Mesenteric fat pad (tissue), 1 donor: ENCODE results near the gene CCDC71L. TPM values are rescaled to one million over a fixed set of nuclear protein-coding genes. Genes with fewer than 3 reads are reported as not detected.

Experiments used
- DNase-seq: peaks from one replicate; pipeline ENCODE4 v3.0.0-alpha.2; 2020; ENCODE audit warnings: low spot score
- total RNA-seq: library from RNA; stranded (reverse); fragmentation: NEBNext Ultra II Directional; extraction: Animal tissue kit (Norgen Biotek cat#: 25700); gene quantifications from one replicate; pipeline ENCODE4 v1.2.1, GENCODE V29; 2021
- donor health status: DM: yes; HTN: yes; CAD: no.

CCDC71L gene
- total RNA-seq, 1 donor from 2014 or later: 122 TPM

DNA sequence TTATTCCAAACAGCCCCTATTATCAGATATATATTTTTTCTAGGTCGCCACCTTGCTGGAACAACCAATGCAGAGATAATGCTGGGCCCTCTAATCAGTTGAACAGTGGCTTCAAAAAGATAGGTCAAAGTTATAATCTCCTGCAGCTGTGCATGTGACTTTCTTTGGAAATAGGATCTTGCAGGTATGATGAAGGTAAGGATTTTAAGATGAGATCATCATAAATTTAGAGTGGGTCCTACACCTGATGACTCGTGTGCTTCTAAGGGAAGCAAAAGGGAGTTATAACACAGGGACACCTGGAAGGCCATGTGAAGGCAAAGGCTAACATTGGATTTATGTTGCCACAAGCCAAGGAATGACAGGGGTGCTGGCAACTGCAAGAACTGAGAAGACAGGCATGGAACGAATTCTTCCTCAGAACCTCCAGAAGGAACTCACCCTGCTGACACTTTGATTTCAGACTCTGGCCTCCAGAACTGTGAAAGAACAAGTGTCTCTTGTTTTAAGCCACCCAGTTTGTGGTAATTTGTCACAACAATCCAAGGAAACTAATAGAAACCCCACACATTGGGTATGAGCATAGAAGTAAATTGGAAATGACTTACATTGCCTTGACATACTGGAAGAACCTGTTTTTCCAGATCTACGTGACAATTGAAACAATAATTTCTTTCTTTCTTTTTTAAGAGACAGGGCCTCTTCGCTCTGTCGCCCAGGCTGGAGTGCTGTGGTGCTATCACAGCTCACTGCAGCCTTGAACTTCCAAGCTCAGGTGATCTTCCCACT, 34.4 kb downstream of the CCDC71L start:
- DNase-seq: no peak

DNA sequence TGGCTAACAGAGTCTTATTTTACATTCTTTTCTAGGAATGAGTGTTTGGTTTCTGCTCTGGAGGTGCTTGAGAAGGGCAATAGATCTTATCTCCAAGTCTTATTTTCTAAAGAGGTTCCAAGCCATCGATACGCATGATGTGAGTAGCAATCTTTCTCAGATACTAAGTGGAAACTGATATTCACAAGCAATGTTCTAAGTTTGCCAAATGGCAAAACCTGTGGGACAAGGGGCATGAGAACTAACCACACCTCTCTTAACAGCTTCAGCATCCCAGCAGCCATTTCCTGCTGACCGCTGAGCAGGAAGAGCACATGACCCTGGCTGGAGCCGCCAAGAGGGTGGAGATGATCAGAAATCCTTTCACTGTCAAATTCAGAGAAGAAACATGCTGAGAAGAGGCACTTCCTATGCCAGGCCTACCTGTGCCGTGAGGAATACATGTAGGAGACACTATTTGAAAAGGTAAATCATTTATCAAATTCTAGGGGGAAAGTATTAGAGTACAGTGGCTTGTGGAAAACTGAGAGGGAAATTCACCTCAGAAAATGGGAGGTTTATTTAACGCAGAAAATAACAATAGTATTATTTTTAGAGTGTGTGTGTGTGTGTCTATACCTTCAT, 35.2 kb downstream of the CCDC71L start:
- no peak for DNase-seq

- DNase-seq: no peak
Observed at GRCh38 chr7:106623853-106624252, 37.1 kb downstream of the CCDC71L start.

DNA sequence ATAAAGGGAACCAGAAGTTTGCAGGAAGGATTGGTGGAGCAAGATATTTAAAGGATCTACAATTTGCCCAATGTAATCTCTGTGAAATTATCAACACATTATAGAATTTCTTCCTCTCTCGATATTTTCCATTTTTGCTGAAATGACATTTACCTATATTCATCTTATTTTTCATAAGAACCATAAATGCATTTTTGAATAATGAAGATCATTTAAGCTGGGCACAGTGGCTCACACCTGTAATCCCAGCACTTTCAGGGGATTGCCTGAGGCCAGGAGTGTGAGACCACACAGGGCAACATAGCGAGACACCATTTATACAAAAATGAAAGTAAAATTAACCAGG, 37.7 kb downstream of the CCDC71L start:
- no peak for DNase-seq

DNA sequence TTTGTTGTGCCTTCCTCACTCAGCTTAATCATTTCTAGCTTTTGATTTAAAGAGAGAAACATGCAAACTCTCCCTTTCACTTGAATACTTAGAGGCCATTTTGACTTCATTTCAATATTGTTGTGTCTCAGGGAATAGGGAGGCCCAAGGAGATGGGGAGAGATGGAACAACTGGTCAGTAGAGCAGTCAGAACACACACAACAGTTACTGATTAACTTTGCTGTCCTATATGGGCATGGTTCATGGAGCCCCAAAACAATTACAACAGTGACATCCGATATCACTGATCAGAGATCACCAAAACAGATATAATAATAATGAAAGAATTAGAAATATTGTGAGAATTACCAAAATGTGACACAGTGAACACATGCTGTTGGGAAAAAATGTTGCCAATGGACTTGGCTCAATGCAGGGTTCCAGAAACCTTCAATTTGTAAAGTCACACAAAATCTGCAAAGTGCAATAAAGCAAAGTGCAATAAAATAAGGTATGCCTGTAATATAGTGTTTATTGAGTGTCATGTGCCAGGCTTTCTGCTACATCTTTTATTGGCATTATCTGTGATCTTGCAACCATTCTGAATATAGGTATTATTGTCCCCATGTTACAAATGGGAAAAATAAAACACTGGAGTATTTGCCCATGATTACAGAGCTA, 38.2 kb downstream of the CCDC71L start:
- DNase-seq: no peak

DNA sequence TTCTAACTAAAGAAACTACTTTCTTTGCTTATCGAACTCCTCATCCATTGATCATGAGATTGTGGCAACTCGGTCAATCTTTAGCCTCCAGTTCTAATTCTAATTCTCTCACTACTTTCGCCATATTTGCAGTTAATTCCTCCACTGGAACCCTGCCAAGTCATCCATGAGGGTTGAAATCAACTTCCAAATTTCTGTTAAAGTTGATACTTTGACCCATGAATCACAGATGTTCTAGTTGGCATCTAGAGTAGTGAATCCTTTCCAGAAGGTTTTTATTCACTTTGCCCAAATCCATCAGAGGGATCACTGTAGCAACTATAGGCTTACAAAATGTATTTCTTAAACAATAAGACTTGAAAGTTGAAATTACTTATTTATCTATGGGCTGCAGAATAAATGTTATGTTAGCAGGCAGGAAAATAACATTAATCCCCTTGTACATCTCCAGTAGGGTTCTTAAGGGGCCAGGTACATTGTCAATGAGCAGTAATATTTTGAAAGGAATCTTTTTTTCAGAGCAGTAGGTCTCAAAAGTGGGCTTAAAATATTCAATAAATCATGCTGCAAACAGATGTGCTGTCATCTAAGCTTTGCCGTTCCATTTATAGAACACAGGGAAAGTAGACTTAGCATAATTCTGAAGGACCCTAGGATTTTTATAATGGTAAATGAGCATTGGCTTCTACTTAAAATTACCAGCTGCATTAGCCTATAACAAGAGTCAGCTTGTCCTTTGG, 39.4 kb downstream of the CCDC71L start:
- no peak for DNase-seq

DNA sequence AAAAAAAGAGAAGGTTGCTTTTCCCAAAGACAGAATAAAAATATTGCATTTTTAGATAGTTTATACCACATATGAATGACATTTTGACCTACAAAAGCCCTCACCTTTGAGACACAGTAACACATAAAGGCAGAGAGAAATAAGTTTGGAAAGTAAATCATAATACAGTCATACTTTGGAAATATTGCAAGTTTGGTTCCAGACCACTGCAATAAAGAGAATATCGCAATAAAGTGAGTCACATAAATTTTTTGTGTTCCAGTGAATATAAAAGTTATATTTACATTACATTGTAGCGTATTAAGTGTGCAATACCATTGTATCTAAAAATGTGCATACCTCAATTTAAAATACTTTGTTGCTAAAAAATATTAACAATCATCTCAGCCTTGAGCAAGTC, 40.3 kb downstream of the CCDC71L start:
- DNase-seq: no peak

DNA sequence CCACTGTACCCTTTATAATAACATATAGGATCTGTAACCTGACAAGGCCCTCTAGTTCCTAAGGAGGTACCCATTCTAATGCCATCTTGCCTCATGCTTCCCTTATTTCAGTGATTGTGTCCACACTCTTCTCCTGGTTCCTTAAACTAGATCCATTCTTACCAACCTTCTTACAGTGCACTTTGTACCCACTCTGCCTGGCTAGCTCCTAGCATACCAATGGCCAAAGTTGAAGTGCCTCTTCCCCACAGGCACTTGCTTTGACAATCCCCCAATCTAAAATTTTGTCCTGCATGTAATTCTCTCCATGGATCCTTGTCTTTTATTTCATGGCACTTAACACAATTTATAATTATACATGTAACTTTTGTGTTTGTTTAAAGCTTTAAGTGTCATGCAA, 40.9 kb downstream of the CCDC71L start:
- no peak for DNase-seq

DNA sequence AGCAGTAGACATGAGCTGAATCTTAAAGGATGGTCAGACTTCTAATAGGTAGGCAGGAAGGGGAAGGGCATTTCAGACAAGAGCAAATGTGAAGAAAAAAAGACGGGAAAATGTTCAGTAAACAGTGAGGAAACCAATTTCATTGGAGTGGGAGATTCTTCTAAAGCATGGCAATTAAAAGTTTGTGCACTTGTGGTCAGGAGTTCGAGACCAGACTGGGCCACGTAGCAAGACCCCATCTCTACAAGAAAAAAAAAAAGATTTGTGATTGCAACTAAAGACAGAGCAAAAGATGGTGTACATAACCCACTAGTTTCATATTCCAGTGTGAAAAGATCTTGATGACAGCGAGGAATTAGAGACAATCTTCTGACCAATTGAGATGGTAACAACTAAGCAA, 41.7 kb downstream of the CCDC71L start:
- DNase-seq: no peak

DNA sequence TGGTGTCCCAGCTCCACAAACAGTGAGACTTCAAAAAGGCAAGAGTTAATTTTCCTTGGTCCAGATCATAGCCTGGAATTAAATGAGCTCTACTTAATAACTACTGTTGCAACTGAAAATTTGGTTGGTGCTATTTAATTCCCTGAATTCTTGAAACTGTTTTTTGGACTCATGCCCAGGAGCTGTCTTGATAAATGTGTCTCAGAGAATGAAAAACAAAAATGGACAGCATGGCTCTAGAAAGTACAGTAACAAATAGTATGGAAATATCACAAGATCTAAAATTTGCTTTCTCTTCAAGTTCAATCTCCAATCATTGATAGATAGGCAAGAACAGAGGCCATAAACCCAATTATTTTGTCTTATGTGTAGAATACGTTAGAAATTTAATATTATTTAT, 42.5 kb downstream of the CCDC71L start:
- DNase-seq: no peak

DNA sequence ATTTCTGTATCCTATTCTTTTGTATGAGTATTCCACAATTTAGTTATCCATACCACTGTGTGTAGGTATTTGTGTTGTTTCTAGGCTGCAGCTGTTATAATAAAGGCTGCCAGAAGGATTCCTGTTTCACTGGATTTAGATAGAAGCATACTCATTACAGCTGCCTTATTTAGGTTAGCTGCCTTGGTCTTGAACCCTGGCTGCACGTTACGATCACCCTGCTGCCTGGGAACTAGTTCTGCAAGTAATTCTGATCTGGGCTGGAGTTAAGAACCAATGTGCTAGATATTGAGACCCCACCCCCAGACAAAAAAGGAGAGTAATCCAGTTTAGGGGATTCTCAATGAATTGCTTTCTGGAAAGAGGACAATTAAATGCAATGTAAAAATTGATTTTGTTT, 43.1 kb downstream of the CCDC71L start:
- no peak for DNase-seq

GRCh38 chr7:106616708-106617051, 44.3 kb downstream of the CCDC71L start:
- DNase-seq: no peak

- no peak for DNase-seq
Observed at GRCh38 chr7:106615808-106616707, 44.9 kb downstream of the CCDC71L start.

DNA sequence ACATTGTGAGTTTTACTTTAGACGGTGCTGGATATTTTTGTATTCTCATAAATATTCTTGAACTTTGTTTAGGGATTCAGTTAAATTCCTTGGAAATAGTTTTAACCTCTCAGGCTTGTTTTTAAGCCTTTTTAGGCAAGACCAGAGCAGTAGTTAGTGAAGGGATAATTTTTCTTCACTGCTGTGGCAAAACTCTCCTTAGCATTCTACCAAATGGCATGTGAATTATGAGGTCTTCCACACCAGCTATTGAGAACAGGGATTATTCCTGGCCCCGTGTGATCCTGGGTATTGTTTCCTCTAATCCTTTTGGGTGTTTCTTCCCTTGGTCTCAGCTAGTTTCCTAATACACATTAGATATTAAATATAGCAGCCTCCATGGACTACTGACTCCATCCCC, 46.2 kb downstream of the CCDC71L start:
- DNase-seq: no peak

GRCh38 chr7:106613848-106614560, 47.0 kb downstream of the CCDC71L start:
- no peak for DNase-seq

- no peak for DNase-seq
Observed at GRCh38 chr7:106613279-106613678, 47.7 kb downstream of the CCDC71L start.

GRCh38 chr7:106612432-106612831, 48.5 kb downstream of the CCDC71L start:
- no peak for DNase-seq

- no peak for DNase-seq
Observed at GRCh38 chr7:106611911-106612310, 49.0 kb downstream of the CCDC71L start.

- DNase-seq: no peak
Observed at GRCh38 chr7:106610996-106611886, 49.7 kb downstream of the CCDC71L start.
